ENCODE results near the gene CTIF. TPM values are rescaled to one million over a fixed set of nuclear protein-coding genes. Genes with fewer than 3 reads are reported as not detected.

Gene CTIF
- total and polyA plus RNA-seq, 2 experiments from 2014 or later: 8.6 to 14.4 TPM

DNA sequence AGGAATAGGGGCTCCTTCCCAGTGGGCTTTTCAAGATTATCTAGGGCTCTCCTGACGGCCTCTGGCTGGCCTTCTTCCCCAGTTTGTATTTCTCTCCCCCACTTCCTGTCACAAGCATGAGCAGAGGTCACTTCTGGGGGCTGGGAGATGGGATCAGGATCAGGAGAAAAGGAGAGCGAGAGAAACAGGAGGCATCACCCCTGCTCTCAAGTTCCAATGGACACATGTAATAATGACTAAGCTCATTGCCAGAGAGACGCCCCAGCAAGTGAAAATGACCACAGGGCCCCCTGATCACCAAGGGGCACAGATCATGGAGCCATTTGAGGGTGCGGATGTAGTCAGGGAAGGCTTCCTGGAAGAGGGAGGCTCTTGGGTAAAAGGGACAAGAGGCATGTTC lies 319.8 kb downstream of the CTIF start (continued):
- TF ChIP-seq NANOG (IDR thresholded peaks at IDR 0.05; ENCODE audit: borderline replicate concordance): no peak
- no peak for TF ChIP-seq CREB1 (CRISPR knock-in tag; IDR thresholded peaks at IDR 0.05; ENCODE audit: low read depth)

DNA sequence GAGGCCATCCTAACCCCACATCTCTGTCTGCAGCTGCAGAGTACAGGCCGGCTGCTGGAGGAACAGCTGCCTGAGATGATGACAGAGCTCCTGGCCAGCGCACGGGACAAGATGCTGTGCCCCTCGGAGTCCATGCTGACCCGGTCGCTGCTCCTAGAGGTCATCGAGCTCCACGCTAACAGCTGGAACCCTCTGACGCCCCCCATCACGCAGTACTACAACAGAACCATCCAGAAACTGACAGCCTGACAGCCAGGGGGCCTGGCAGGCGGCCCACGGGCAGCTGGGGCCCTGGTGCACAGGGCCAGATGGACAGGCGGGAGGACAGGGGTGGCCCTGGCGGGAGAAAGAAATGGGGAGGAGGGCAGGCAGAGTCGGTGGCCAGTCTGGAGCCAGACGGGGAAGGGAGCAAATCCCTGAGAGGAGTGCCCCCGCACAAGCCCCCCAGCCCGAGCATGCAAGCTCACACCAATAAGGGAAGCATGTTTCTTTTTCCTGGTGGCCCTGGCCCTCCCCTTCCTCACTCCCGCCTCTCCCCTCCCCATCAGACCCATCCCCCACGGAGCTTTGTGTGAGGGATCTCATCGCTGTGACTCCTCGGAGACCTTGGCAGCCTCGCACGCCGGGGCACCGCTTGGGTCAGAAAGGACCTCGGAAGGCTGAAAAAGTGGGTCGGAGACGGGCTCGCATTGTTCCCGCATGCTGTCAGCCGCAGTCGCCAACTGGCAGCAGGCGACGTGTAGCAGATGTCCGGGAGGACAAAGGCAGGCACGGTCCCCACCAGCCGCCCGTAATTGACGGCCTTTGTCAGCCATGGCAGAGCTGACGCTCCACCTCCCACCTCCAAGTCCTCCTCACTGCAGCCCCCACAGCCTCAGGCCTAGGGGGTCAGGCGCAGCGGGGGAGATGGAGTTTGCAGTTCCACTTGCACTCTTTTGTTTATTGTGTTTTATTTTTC lies 320.8 kb downstream of the CTIF start:
- no peaks in the 10 kb centered on the region for H3F3A ChIP-seq (replicated peaks; ENCODE audit: low read depth)
- H3K4me1 ChIP-seq (ENCODE audit: insufficient read depth): peaks cover 22% of the 10 kb centered on the region; the same call in 1 of the 2 replicates
- Mint-ChIP-seq H3K4me1 (peaks cover 37% of the 10 kb centered on the region), H3K36me3 (ENCODE audit: low read depth) (no peaks in the 10 kb centered on the region; the same call in 2 of the 3 replicates), H3K9me3 (no peaks in the 10 kb centered on the region), H3K27ac (peak overlapping the region; percentile 79; the same call in 1 of the 2 replicates), H3K27me3 (ENCODE audit: insufficient read depth, low read depth, poor library complexity) (peaks cover 13% of the 10 kb centered on the region), H3K4me3 (no peak overlapping the region)
- ATAC-seq (peak; percentile 58), DNase-seq (ENCODE audit: low spot score) (peak; percentile 61)
- H3K9me2 ChIP-seq (ENCODE audit: insufficient read depth): no peaks in the 10 kb centered on the region
- no peaks in the 10 kb centered on the region for H3K27me3 ChIP-seq (ENCODE audit: insufficient read depth)
- no peak overlapping the region for H3K27ac ChIP-seq (ENCODE audit: low read depth)
- no peaks in the 10 kb centered on the region for H3K36me3 ChIP-seq (ENCODE audit: insufficient read depth)
- no peaks in the 10 kb centered on the region for H3K79me2 ChIP-seq (replicated peaks; ENCODE audit: insufficient read depth)
- TF ChIP-seq ZNF114 (CRISPR knock-in tag; IDR thresholded peaks at IDR 0.05) (no peak), JUNB (IDR thresholded peaks at IDR 0.05; ENCODE audit: unreplicated experiment) (no peak), EZH2phosphoT487 (IDR thresholded peaks at IDR 0.05; ENCODE audit: unreplicated experiment) (no peak), ZNF331 (CRISPR knock-in tag; IDR thresholded peaks at IDR 0.05; ENCODE audit: low read depth) (no peak), NANOG (IDR thresholded peaks at IDR 0.05; ENCODE audit: borderline replicate concordance) (no peak), CREB1 (CRISPR knock-in tag; IDR thresholded peaks at IDR 0.05; ENCODE audit: low read depth) (no peak), POLR2AphosphoS5 (IDR thresholded peaks at IDR 0.05; ENCODE audit: low read depth) (no peak)
- TF ChIP-seq, protein P1, sequence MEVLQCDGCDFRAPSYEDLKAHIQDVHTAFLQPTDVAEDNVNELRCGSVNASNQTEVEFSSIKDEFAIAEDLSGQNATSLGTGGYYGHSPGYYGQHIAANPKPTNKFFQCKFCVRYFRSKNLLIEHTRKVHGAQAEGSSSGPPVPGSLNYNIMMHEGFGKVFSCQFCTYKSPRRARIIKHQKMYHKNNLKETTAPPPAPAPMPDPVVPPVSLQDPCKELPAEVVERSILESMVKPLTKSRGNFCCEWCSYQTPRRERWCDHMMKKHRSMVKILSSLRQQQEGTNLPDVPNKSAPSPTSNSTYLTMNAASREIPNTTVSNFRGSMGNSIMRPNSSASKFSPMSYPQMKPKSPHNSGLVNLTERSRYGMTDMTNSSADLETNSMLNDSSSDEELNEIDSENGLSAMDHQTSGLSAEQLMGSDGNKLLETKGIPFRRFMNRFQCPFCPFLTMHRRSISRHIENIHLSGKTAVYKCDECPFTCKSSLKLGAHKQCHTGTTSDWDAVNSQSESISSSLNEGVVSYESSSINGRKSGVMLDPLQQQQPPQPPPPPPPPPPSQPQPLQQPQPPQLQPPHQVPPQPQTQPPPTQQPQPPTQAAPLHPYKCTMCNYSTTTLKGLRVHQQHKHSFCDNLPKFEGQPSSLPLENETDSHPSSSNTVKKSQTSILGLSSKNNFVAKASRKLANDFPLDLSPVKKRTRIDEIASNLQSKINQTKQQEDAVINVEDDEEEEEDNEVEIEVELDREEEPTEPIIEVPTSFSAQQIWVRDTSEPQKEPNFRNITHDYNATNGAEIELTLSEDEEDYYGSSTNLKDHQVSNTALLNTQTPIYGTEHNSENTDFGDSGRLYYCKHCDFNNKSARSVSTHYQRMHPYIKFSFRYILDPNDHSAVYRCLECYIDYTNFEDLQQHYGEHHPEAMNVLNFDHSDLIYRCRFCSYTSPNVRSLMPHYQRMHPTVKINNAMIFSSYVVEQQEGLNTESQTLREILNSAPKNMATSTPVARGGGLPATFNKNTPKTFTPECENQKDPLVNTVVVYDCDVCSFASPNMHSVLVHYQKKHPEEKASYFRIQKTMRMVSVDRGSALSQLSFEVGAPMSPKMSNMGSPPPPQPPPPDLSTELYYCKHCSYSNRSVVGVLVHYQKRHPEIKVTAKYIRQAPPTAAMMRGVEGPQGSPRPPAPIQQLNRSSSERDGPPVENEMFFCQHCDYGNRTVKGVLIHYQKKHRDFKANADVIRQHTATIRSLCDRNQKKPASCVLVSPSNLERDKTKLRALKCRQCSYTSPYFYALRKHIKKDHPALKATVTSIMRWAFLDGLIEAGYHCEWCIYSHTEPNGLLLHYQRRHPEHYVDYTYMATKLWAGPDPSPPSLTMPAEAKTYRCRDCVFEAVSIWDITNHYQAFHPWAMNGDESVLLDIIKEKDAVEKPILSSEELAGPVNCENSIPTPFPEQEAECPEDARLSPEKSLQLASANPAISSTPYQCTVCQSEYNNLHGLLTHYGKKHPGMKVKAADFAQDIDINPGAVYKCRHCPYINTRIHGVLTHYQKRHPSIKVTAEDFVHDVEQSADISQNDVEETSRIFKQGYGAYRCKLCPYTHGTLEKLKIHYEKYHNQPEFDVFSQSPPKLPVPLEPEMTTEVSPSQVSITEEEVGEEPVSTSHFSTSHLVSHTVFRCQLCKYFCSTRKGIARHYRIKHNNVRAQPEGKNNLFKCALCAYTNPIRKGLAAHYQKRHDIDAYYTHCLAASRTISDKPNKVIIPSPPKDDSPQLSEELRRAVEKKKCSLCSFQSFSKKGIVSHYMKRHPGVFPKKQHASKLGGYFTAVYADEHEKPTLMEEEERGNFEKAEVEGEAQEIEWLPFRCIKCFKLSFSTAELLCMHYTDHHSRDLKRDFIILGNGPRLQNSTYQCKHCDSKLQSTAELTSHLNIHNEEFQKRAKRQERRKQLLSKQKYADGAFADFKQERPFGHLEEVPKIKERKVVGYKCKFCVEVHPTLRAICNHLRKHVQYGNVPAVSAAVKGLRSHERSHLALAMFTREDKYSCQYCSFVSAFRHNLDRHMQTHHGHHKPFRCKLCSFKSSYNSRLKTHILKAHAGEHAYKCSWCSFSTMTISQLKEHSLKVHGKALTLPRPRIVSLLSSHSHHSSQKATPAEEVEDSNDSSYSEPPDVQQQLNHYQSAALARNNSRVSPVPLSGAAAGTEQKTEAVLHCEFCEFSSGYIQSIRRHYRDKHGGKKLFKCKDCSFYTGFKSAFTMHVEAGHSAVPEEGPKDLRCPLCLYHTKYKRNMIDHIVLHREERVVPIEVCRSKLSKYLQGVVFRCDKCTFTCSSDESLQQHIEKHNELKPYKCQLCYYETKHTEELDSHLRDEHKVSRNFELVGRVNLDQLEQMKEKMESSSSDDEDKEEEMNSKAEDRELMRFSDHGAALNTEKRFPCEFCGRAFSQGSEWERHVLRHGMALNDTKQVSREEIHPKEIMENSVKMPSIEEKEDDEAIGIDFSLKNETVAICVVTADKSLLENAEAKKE (CRISPR knock-in tag; IDR thresholded peaks at IDR 0.05): no peak
- TF ChIP-seq, protein P2, sequence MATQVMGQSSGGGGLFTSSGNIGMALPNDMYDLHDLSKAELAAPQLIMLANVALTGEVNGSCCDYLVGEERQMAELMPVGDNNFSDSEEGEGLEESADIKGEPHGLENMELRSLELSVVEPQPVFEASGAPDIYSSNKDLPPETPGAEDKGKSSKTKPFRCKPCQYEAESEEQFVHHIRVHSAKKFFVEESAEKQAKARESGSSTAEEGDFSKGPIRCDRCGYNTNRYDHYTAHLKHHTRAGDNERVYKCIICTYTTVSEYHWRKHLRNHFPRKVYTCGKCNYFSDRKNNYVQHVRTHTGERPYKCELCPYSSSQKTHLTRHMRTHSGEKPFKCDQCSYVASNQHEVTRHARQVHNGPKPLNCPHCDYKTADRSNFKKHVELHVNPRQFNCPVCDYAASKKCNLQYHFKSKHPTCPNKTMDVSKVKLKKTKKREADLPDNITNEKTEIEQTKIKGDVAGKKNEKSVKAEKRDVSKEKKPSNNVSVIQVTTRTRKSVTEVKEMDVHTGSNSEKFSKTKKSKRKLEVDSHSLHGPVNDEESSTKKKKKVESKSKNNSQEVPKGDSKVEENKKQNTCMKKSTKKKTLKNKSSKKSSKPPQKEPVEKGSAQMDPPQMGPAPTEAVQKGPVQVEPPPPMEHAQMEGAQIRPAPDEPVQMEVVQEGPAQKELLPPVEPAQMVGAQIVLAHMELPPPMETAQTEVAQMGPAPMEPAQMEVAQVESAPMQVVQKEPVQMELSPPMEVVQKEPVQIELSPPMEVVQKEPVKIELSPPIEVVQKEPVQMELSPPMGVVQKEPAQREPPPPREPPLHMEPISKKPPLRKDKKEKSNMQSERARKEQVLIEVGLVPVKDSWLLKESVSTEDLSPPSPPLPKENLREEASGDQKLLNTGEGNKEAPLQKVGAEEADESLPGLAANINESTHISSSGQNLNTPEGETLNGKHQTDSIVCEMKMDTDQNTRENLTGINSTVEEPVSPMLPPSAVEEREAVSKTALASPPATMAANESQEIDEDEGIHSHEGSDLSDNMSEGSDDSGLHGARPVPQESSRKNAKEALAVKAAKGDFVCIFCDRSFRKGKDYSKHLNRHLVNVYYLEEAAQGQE (IDR thresholded peaks at IDR 0.05; ENCODE audit: unreplicated experiment): no peak
- TF ChIP-seq, protein P3, sequence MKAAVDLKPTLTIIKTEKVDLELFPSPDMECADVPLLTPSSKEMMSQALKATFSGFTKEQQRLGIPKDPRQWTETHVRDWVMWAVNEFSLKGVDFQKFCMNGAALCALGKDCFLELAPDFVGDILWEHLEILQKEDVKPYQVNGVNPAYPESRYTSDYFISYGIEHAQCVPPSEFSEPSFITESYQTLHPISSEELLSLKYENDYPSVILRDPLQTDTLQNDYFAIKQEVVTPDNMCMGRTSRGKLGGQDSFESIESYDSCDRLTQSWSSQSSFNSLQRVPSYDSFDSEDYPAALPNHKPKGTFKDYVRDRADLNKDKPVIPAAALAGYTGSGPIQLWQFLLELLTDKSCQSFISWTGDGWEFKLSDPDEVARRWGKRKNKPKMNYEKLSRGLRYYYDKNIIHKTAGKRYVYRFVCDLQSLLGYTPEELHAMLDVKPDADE (IDR thresholded peaks at IDR 0.05): no peak
- peak overlapping the region; percentile 2; the same call in 1 of the 2 replicates for H2AFZ ChIP-seq
- H3K4me2 ChIP-seq: peak overlapping the region; percentile 39; the same call in 1 of the 2 replicates
- no peaks in the 10 kb centered on the region for H4K20me1 ChIP-seq (replicated peaks; ENCODE audit: insufficient read depth)
- no peak overlapping the region for H3K4me3 ChIP-seq
